ENCODE data around the gene SLC6A7. TPM values are rescaled to one million over a fixed set of nuclear protein-coding genes. Genes with fewer than 3 reads are reported as not detected.

Gene SLC6A7
- total and polyA plus RNA-seq, 12 donors = not detected

DNA sequence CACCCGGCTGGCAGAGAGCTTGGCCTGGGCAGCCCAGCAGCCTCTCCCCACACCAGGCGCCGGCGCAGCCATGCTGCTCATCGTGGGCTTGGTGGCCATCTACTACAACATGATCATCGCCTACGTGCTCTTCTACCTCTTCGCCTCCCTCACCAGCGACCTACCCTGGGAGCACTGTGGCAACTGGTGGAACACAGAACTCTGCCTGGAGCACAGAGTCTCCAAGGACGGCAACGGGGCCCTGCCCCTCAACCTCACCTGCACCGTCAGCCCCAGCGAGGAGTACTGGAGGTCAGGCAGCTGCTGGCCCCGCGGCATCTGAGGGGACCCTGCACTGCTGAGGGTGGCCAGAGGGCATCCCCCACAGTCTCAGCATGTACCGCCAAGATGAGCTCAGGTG is 7.1 kb downstream of the SLC6A7 start:
- Histone ChIP-seq H3K27ac (no peak overlapping the region), H3K4me3 (no peak overlapping the region), H3K4me1 (replicated peaks in 1 of 2) (no peaks in the 10 kb centered on the region), H3K9me3 (replicated peaks in 1 of 3) (no peaks in the 10 kb centered on the region), H3K27me3 (no peaks in the 10 kb centered on the region), H3K36me3 (replicated peaks in 1 of 2) (no peaks in the 10 kb centered on the region)
- WGBS, 4 donors = 81 to 97% (median 91%) methylated on average over 10 to 16 of the region's 16 CpGs
- DNase-seq = no peak
- TF ChIP-seq POLR2A (IDR thresholded peaks at IDR 0.05) = no peak
- TF ChIP-seq, protein P1, sequence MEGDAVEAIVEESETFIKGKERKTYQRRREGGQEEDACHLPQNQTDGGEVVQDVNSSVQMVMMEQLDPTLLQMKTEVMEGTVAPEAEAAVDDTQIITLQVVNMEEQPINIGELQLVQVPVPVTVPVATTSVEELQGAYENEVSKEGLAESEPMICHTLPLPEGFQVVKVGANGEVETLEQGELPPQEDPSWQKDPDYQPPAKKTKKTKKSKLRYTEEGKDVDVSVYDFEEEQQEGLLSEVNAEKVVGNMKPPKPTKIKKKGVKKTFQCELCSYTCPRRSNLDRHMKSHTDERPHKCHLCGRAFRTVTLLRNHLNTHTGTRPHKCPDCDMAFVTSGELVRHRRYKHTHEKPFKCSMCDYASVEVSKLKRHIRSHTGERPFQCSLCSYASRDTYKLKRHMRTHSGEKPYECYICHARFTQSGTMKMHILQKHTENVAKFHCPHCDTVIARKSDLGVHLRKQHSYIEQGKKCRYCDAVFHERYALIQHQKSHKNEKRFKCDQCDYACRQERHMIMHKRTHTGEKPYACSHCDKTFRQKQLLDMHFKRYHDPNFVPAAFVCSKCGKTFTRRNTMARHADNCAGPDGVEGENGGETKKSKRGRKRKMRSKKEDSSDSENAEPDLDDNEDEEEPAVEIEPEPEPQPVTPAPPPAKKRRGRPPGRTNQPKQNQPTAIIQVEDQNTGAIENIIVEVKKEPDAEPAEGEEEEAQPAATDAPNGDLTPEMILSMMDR (IDR thresholded peaks at IDR 0.05) = no peak
- intact Hi-C loops (cut with DNase I) = no loop called here

DNA sequence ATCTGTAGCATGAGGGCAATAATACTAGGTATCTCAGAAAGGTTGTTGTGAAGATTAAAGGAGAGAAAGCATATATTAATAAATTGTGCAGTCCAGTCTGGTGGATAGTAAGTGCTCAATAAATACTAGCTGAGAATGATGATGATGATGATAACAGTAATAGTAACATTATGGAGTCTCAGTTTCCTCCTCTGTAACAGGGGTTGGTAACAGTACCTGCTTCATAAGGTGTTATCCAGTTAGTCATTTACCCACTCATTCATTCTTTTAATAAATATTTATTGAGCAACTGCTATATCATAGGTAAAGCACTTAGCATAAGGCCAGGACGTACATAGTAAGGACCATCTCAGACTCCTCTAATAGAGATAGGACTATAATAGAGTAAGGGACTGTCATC is 7.6 kb downstream of the SLC6A7 start:
- no peak overlapping the region for H3K4me3 ChIP-seq
- intact Hi-C loops (cut with DNase I) = no loop called here
- H3K36me3 ChIP-seq (replicated peaks in 1 of 2) = no peaks in the 10 kb centered on the region
- H3K27ac ChIP-seq = no peak overlapping the region
- TF ChIP-seq, protein P1 (IDR thresholded peaks at IDR 0.05) = no peak
- TF ChIP-seq POLR2A (IDR thresholded peaks at IDR 0.05) = no peak
- H3K27me3 ChIP-seq = no peaks in the 10 kb centered on the region
- no peaks in the 10 kb centered on the region for H3K4me1 ChIP-seq (replicated peaks in 1 of 2)
- 81 to 100% (median 90%) methylated on average over 1 of the region's 1 CpG for WGBS, 4 donors
- DNase-seq = no peak
- no peaks in the 10 kb centered on the region for H3K9me3 ChIP-seq (replicated peaks in 1 of 3)

- Histone ChIP-seq H3K4me1 (replicated peaks in 1 of 2) (no peaks in the 10 kb centered on the region), H3K4me3 (no peak overlapping the region), H3K27ac (no peak overlapping the region), H3K36me3 (replicated peaks in 1 of 2) (no peaks in the 10 kb centered on the region), H3K27me3 (no peaks in the 10 kb centered on the region), H3K9me3 (replicated peaks in 1 of 3) (no peaks in the 10 kb centered on the region)
- intact Hi-C loops (cut with DNase I) = no loop called here
- no peak for DNase-seq
- TF ChIP-seq POLR2A (IDR thresholded peaks at IDR 0.05) = no peak
- TF ChIP-seq, protein P1 (IDR thresholded peaks at IDR 0.05) = no peak
- WGBS, 4 donors = 89 to 96% (median 93%) methylated on average over 5 to 10 of the region's 10 CpGs
These were observed 12.6 kb downstream of the SLC6A7 start for GRCh38 chr5:150202501-150202900.

GRCh38 chr5:150203832-150204589 is 14.1 kb downstream of the SLC6A7 start:
- no peak overlapping the region for H3K27ac ChIP-seq
- no peaks in the 10 kb centered on the region for H3K36me3 ChIP-seq (replicated peaks in 1 of 2)
- 68 to 82% (median 76%) methylated on average over 9 to 12 of the region's 12 CpGs for WGBS, 4 donors
- intact Hi-C loops (cut with DNase I) = no loop called here
- H3K4me3 ChIP-seq = no peak overlapping the region
- TF ChIP-seq, protein P1 (IDR thresholded peaks at IDR 0.05) = no peak
- TF ChIP-seq POLR2A (IDR thresholded peaks at IDR 0.05) = no peak
- DNase-seq = peak in 2 of 7 donors; percentile 35 to 39
- no peaks in the 10 kb centered on the region for H3K4me1 ChIP-seq (replicated peaks in 1 of 2)
- H3K27me3 ChIP-seq = no peaks in the 10 kb centered on the region
- no peaks in the 10 kb centered on the region for H3K9me3 ChIP-seq (replicated peaks in 1 of 3)
